Astrocyte (in vitro differentiated cells and primary cell): ENCODE data around the gene NOL4L. TPM values are rescaled to one million over a fixed set of nuclear protein-coding genes. Genes with fewer than 3 reads are reported as not detected.
A peak's percentile ranks its signal among the peaks of the same experiment; 100 is the strongest.

ENCODE experiments used
- DNase-seq: peaks from one replicate; pipeline ENCODE4 v3.0.0-alpha.2; 2010; ENCODE audit warnings: low read depth
- FAIRE-seq: peaks from 2 replicates; lab custom pipeline; 2011; peaks lifted over from hg19 to GRCh38; lab: Jason Lieb, UNC
- H2AFZ ChIP-seq: 2 replicates; pipeline ENCODE4 v1.6.0; 2012; ENCODE audit warnings: low read depth, low read length, inconsistent platforms
- H3K27ac ChIP-seq: 2 replicates; pipeline ENCODE4 v1.5.1; 2011; ENCODE audit warnings: low read depth, low read length, inconsistent platforms
- H3K27me3 ChIP-seq: 2 replicates; pipeline ENCODE4 v1.6.0; 2011; ENCODE audit warnings: low read length, inconsistent platforms; ENCODE audit not compliant: insufficient read depth
- H3K36me3 ChIP-seq: 2 replicates; pipeline ENCODE4 v1.5.1; 2011; ENCODE audit warnings: low read length, inconsistent platforms; ENCODE audit not compliant: insufficient read depth
- H3K4me1 ChIP-seq: 2 replicates; pipeline ENCODE4 v1.5.1; 2011; ENCODE audit warnings: low read length, inconsistent platforms; ENCODE audit not compliant: insufficient read depth
- H3K4me2 ChIP-seq: 2 replicates; pipeline ENCODE4 v1.6.0; 2012; ENCODE audit warnings: low read length, inconsistent platforms
- H3K4me3 ChIP-seq: 2 replicates; pipeline ENCODE4 v1.5.1; 2011; ENCODE audit warnings: low read depth, mild to moderate bottlenecking, low read length, inconsistent platforms; ENCODE audit not compliant: insufficient read depth
- H3K79me2 ChIP-seq: 2 replicates; pipeline ENCODE4 v1.6.0; 2012; ENCODE audit warnings: mild to moderate bottlenecking, low read length, inconsistent platforms; ENCODE audit not compliant: insufficient read depth
- H3K9ac ChIP-seq: 2 replicates; pipeline ENCODE4 v1.6.0; 2012; ENCODE audit warnings: mild to moderate bottlenecking, low read length, inconsistent platforms
- H3K9me3 ChIP-seq: 2 replicates; pipeline ENCODE4 v1.5.1; 2012; ENCODE audit warnings: low read depth, mild to moderate bottlenecking, low read length, inconsistent platforms; ENCODE audit not compliant: insufficient read depth
- H4K20me1 ChIP-seq: 2 replicates; pipeline ENCODE4 v1.6.0; 2012; ENCODE audit warnings: low read length, inconsistent platforms; ENCODE audit not compliant: insufficient read depth
- H3K27ac Mint-ChIP-seq: one replicate; pipeline ENCODE4 v1.8.0; 2021; ENCODE audit warnings: mild to moderate bottlenecking, mixed read lengths; ENCODE audit not compliant: unreplicated experiment
- H3K27me3 Mint-ChIP-seq: one replicate; pipeline ENCODE4 v1.8.0; 2021; ENCODE audit warnings: low read depth, mixed read lengths; ENCODE audit not compliant: unreplicated experiment
- H3K36me3 Mint-ChIP-seq: one replicate; pipeline ENCODE4 v1.8.0; 2021; ENCODE audit warnings: low read depth, mixed read lengths; ENCODE audit not compliant: unreplicated experiment
- H3K4me1 Mint-ChIP-seq: one replicate; pipeline ENCODE4 v1.8.0; 2021; ENCODE audit warnings: low read depth, mixed read lengths; ENCODE audit not compliant: unreplicated experiment
- H3K4me3 Mint-ChIP-seq: one replicate; pipeline ENCODE4 v1.8.0; 2021; ENCODE audit warnings: mild to moderate bottlenecking, moderate library complexity, mixed read lengths; ENCODE audit not compliant: unreplicated experiment
- H3K9me3 Mint-ChIP-seq: one replicate; pipeline ENCODE4 v1.8.0; 2021; ENCODE audit warnings: mild to moderate bottlenecking, mixed read lengths; ENCODE audit not compliant: unreplicated experiment
- EZH2 ChIP-seq: IDR thresholded peaks from 2 replicates; pipeline ENCODE4 v1.6.1; 2012; ENCODE audit warnings: mild to moderate bottlenecking, low read length, inconsistent platforms; ENCODE audit not compliant: insufficient read depth
- total RNA-seq: library from RNA; stranded (reverse); gene quantifications from 2 replicates; pipeline ENCODE4 v1.2.1, GENCODE V29; 2021
- TF ChIP-seq, protein P1 (sequence below): IDR thresholded peaks from 2 replicates; pipeline ENCODE4 v1.5.1; 2011; ENCODE audit warnings: low read depth, mild to moderate bottlenecking, inconsistent platforms, low read length, moderate library complexity; ENCODE audit not compliant: insufficient read depth

Gene NOL4L
- total RNA-seq, 1 donor from 2014 or later: 35.5 TPM

DNA sequence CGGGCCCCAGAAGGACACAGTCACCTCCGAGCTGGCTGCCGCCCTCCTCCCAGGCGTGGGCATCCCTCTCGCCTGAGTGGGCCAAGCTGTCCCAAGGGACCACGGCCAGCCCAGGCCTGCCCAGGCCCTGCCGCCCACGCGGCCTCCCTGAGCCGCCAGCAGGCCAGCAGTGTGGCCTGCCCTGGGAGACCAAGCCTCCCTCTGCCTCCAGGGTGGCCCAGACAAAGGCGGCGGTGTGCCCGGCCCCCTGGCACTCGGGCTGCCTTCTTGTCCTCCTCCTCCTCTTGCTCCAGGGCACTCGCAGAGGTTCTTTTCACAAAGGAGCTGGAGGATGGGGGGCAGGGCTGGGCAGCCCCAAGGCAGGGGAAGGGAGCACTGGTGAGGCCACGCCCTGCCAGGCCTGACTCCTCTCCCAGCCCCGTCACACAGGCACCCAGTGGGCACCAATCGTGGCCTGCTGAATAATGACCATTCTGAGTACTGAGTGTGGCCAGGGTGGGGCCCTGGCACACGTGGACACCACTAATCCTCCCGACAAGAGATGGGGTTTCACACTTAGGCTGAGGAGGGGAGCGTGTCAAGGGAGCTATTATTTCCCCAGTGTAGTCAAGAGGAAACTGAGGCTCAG lies 25.3 kb downstream of the NOL4L start:
- Histone ChIP-seq H3K9me3 (no peaks in the 10 kb centered on the region), H3K9ac (no peak overlapping the region), H3K4me1 (peaks cover 6% of the 10 kb centered on the region), H3K36me3 (no peaks in the 10 kb centered on the region), H3K4me2 (no peak overlapping the region), H2AFZ (peak overlapping the region; percentile 42), H3K4me3 (no peak overlapping the region), H3K79me2 (no peaks in the 10 kb centered on the region), H3K27me3 (no peaks in the 10 kb centered on the region), H4K20me1 (peaks cover 3% of the 10 kb centered on the region), H3K27ac (no peak overlapping the region)
- DNase-seq: no peak
- peaks cover 8% of the 10 kb centered on the region for H3K4me1 Mint-ChIP-seq
- H3K27ac Mint-ChIP-seq: no peak overlapping the region
- H3K36me3 Mint-ChIP-seq: peaks cover 13% of the 10 kb centered on the region
- H3K27me3 Mint-ChIP-seq: peaks cover 20% of the 10 kb centered on the region
- no peak overlapping the region for H3K4me3 Mint-ChIP-seq
- FAIRE-seq: no peak
- H3K9me3 Mint-ChIP-seq: no peaks in the 10 kb centered on the region
- TF ChIP-seq, protein P1, sequence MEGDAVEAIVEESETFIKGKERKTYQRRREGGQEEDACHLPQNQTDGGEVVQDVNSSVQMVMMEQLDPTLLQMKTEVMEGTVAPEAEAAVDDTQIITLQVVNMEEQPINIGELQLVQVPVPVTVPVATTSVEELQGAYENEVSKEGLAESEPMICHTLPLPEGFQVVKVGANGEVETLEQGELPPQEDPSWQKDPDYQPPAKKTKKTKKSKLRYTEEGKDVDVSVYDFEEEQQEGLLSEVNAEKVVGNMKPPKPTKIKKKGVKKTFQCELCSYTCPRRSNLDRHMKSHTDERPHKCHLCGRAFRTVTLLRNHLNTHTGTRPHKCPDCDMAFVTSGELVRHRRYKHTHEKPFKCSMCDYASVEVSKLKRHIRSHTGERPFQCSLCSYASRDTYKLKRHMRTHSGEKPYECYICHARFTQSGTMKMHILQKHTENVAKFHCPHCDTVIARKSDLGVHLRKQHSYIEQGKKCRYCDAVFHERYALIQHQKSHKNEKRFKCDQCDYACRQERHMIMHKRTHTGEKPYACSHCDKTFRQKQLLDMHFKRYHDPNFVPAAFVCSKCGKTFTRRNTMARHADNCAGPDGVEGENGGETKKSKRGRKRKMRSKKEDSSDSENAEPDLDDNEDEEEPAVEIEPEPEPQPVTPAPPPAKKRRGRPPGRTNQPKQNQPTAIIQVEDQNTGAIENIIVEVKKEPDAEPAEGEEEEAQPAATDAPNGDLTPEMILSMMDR: no peak
- no peak for TF ChIP-seq EZH2

GRCh38 chr20:32559205-32559752 lies 25.9 kb downstream of the NOL4L start:
- H3K27me3 Mint-ChIP-seq: peaks cover 20% of the 10 kb centered on the region
- no peak overlapping the region for H3K27ac Mint-ChIP-seq
- H3K4me1 Mint-ChIP-seq: peaks cover 10% of the 10 kb centered on the region
- H3K9ac ChIP-seq: no peak overlapping the region
- FAIRE-seq (no peak), DNase-seq (no peak)
- peaks cover 3% of the 10 kb centered on the region for H4K20me1 ChIP-seq
- H3K4me2 ChIP-seq: no peak overlapping the region
- H3K27ac ChIP-seq: no peak overlapping the region
- peak overlapping the region; percentile 42 for H2AFZ ChIP-seq
- no peaks in the 10 kb centered on the region for H3K9me3 ChIP-seq
- no peaks in the 10 kb centered on the region for H3K79me2 ChIP-seq
- H3K9me3 Mint-ChIP-seq: no peaks in the 10 kb centered on the region
- H3K27me3 ChIP-seq: no peaks in the 10 kb centered on the region
- TF ChIP-seq, protein P1: no peak
- no peak for TF ChIP-seq EZH2
- H3K4me3 ChIP-seq: no peak overlapping the region
- H3K36me3 Mint-ChIP-seq: peaks cover 13% of the 10 kb centered on the region
- no peaks in the 10 kb centered on the region for H3K36me3 ChIP-seq
- no peak overlapping the region for H3K4me3 Mint-ChIP-seq
- peaks cover 10% of the 10 kb centered on the region for H3K4me1 ChIP-seq

- H3K9me3 ChIP-seq: no peaks in the 10 kb centered on the region
- Mint-ChIP-seq H3K4me1 (peaks cover 10% of the 10 kb centered on the region), H3K27ac (no peak overlapping the region), H3K27me3 (peaks cover 20% of the 10 kb centered on the region), H3K4me3 (no peak overlapping the region), H3K9me3 (no peaks in the 10 kb centered on the region), H3K36me3 (peaks cover 13% of the 10 kb centered on the region)
- H3K27me3 ChIP-seq: no peaks in the 10 kb centered on the region
- FAIRE-seq: no peak
- H4K20me1 ChIP-seq: peaks cover 3% of the 10 kb centered on the region
- H2AFZ ChIP-seq: no peak overlapping the region
- no peak overlapping the region for H3K4me2 ChIP-seq
- TF ChIP-seq, protein P1: no peak
- no peaks in the 10 kb centered on the region for H3K79me2 ChIP-seq
- no peak overlapping the region for H3K9ac ChIP-seq
- DNase-seq: no peak
- H3K27ac ChIP-seq: no peak overlapping the region
- H3K4me3 ChIP-seq: no peak overlapping the region
- no peaks in the 10 kb centered on the region for H3K36me3 ChIP-seq
- peaks cover 10% of the 10 kb centered on the region for H3K4me1 ChIP-seq
Measured at GRCh38 chr20:32558526-32558925, 26.6 kb downstream of the NOL4L start.
